NCI-H748 treated with DMSO at 0.1 percent for 48 hours (cell line): ENCODE measurements around the gene CLCA2.
A peak's percentile ranks its signal among the peaks of the same experiment; 100 is the strongest.

Source experiments
- DNase-seq: peaks from one replicate; lab custom pipeline; 2025; lab: John Stamatoyannopoulos, UW

The CLCA2 gene

DNA sequence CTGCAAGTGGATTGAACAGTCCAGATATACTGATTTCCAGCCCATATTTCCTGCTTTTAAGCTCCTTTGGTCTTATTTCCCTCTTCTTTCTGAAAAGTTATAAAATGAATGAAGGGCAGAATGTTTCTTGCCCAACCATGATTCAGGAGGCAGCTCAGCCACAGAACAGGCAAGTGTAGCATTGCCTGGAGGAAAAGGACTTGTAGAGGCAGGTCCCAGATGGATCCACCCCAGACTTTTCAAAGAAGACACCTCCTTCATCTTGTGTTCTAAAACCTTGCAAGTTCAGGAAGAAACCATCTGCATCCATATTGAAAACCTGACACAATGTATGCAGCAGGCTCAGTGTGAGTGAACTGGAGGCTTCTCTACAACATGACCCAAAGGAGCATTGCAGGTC, at the start of gene CLCA2:
TSS of gene CLCA2 (plus strand) at position 299 of the 400 bp plus-strand sequence. CDS start at position 376, 77 bp downstream.
- no peak for DNase-seq

DNA sequence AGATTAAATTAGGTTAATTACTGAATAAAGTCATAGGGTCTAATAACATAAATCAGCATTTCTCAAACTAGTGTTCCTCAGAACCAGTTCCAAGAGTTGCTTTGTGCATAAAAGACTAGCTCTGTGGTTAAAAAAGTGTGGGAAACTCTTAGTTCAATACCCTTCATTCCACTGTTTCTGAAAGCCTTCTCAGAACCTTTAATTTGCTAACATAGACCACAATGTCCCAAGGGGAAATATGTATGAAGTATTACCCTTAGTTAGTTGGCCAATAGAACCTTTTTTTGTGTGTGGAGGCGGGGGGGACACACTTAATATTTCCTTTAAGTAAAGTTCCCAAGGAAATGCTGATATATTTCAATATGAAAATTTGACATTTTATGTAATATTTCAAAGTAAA, 48.3 kb upstream of the CLCA2 start:
- DNase-seq, result no peak

- DNase-seq, result no peak
Measured at GRCh38 chr1:86377341-86377740, 46.6 kb upstream of the CLCA2 start.

GRCh38 chr1:86378813-86379212, 45.2 kb upstream of the CLCA2 start:
- no peak for DNase-seq

- peak; percentile 36 for DNase-seq
Measured at GRCh38 chr1:86380257-86380861, 43.6 kb upstream of the CLCA2 start.

GRCh38 chr1:86381223-86381622, 42.7 kb upstream of the CLCA2 start:
- DNase-seq, result no peak

DNA sequence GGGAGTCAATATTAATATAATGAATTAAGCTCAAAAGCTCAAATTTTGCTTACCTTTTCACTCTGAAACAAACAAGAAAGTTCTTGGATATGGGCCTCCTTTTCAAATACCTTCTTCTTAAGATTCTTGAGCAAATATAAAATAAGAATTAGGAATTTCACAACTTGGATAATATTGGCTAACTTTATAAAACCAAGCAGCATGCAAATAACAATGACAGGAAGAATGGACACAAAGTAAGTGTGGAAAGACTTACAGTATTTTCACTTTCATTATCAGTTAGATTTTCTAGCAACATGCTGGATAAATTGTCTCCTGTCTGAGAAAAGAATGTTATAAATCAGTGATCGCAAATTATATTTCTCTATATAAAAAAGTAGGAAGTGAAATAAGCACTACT, 41.1 kb upstream of the CLCA2 start:
- DNase-seq, result no peak

GRCh38 chr1:86387916-86388627, 35.9 kb upstream of the CLCA2 start:
- DNase-seq, result no peak

GRCh38 chr1:86388777-86389176, 35.2 kb upstream of the CLCA2 start:
- DNase-seq, result no peak

- no peak for DNase-seq
Measured at GRCh38 chr1:86389307-86389706, 34.7 kb upstream of the CLCA2 start.

GRCh38 chr1:86394416-86394815, 29.6 kb upstream of the CLCA2 start:
- no peak for DNase-seq

DNA sequence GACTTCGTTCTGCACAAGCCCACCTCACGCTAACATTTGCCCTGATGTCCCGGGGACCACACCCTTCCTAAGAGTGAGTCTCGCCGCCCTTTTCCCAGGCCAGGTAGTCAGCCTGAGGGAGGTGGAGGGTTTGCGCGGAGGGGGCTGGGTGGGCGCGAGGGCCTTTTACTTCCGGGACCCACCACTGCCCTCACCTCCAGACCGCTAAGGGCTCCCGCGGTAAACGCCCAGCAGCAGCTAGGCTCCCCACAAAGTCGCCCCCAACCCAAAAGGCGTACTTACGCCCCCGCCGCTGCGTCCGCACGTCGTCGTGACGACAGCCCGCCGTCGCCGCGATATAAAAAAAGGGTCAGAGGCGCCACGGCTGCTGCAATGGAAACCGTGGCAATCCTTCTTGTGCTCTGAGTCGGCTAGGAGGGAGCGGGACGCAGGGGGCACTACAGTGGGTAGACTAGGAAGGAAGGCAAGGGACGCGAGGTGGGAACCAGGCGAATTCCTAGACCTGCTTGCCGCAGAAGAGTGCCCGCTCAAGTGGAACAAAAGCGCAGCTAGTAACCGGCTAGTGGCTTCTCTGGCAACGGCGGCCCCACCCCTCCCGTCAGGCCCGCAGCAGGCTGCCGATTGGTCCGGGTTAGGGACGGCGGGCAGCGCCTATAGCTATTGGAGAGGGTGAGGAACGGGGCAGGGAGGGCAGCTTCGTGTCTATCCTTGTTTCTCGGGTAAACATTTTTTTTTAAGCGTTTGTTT, 28.0 kb upstream of the CLCA2 start, which contains the start of gene ODF2L:
TSS of gene ODF2L (minus strand) at position 573 of the 747 bp plus-strand sequence. CDS start 9,296 bp downstream, outside the sequence.
- DNase-seq, result peak; percentile 54

DNA sequence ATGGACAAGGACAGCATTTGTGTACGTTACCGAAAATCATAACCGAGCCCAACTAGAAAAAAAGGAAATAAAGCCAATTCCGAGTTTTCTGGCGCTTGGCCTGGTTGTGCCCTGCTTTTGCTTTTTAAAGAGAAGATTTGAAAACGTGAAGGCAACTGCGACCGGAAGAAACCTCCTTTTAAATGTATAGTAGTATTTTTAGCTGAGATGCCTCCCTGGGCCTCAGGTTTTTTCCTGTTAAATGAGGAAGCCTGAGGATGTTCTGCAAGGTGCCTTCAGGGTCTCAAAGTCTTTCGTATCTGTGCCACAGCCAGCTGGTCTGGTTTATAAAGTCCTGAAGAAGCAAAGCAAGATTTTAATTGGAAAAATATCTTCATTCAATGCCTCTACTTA, 27.5 kb upstream of the CLCA2 start:
- no peak for DNase-seq

- no peak for DNase-seq
Measured at GRCh38 chr1:86409416-86410021, 14.5 kb upstream of the CLCA2 start.

DNA sequence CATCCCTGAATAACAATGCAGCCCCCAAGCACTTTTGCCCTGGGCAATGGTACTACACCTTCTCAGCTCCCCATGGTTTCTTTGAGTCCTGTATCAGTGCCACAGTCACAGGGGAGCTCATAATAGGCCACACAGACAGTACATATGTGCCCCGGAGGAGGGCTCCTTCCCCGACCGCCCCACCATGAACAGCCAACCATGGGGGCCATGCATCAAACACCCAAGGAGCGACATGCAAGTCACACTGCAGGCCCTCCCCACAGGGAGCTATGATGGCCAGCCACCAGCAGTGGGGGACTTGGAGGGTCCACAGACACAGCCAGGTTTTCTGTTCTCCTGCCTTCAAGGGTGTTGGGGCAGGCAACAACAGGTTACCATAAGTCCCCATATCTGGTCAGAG, 13.1 kb upstream of the CLCA2 start:
- no peak for DNase-seq

DNA sequence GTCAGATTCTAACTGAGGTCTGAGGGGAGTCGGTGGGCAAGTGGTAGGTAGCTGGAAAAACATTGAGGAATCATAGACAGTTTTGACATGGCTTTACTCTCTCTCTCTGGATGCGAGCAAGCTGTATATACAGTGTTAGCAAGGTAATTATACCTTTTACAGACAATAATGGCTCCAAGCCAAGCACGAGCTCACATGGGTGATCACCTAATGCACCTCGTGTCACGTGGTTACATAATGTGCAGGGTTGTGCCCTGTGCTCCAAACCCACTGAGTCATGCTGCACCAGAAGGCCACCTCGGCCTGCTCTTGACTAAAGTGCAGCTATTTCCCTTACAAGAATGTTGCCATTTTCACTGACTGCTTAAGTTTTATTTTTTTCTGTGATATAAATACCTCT, 7.6 kb upstream of the CLCA2 start:
- DNase-seq, result peak; percentile 11

DNA sequence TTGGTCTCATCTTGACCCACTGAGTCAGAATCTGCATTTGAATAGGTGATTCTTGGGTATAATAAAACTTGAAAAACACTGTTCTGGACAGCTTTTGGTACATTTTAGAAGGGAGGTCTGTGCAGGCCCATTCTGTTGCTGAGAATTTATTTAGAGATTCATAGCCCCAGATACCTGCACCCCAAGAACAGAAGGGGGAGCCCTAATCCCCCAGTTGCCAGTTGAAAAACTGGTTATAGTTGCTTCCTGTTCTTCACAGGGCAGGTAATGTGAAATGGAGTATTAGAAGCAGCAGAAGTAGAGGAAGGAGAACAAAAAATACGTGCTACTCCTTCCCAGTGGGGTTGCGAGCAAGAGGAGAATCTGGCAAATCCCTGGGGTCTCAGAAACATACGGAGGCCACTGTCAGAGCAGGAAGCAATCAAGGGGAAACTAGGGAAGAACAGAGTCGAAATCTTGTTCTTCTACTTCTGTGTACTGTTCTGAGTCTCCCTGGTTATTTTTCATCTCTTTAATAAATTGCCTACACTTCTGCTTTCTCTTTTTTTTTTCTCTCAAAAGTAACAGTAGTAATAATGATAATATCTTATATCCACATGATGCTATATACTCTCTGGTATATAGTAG, 4.6 kb upstream of the CLCA2 start:
- no peak for DNase-seq

- no peak for DNase-seq
Measured at GRCh38 chr1:86421601-86422280, 2.2 kb upstream of the CLCA2 start.

- DNase-seq, result no peak
Measured at GRCh38 chr1:86423473-86423872, 498 bp upstream of the CLCA2 start.

DNA sequence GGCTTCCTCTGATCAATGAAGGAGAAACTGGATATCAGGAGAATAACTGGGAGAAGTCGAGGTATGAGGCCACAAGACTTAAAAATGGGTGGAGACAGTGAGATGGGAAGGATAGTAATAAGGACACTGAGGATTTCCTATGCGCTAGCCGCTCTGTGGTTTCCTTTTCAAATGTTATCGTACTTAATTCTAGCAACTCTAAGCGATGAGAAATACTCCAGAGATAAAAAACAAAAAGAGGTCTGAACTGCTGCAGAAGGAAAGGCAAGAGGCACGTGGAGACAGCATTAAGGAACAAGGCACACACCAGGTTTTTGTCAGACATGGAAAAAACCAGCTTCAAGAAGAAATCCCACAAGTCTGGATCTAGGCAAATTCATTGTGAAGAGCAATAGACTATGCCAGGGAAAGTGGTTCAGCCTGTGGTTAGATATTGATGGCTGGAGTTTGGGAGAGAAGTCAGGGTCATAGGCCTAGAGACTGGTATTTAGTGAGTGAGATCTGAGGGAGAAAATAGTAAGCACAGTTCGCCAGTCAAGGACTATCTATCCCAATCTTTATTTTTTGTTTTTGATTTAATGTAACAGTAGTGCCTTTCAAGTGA, 5.3 kb downstream of the CLCA2 start:
- no peak for DNase-seq

GRCh38 chr1:86429835-86430234, 5.9 kb downstream of the CLCA2 start:
- DNase-seq, result no peak
